Left lung (tissue), 10 donors: Measurements from ENCODE around the gene FAM20C. TPM values are rescaled to one million over a fixed set of nuclear protein-coding genes. Genes with fewer than 3 reads are reported as not detected.

Source experiments
- ATAC-seq: fragments of 200-7000 bp; cut with Tn5 transposase; one replicate; pipeline ENCODE4 v1.9.1; 2020; ENCODE audit warnings: moderate library complexity
- DNase-seq, 4 donors: peaks; one replicate each; pipeline ENCODE4 v3.0.0-alpha.2; 2013 to 2020
- H3K27ac ChIP-seq, 2 donors: fragments of 200-600 bp; sonication (generic) in 1 of 2; one replicate each; pipeline versions ENCODE4 v1.5.0 to v1.8.0; 2020 to 2021
- H3K27me3 ChIP-seq, 2 donors: fragments of 200-600 bp; sonication (generic) in 1 of 2; one replicate each; pipeline versions ENCODE4 v1.5.0 to v1.8.0; 2020 to 2021
- H3K36me3 ChIP-seq, 2 donors: fragments of 200-600 bp; sonication (generic) in 1 of 2; one replicate each; pipeline versions ENCODE4 v1.5.0 to v1.8.0; 2020 to 2021
- H3K4me1 ChIP-seq, 2 donors: fragments of 200-600 bp; one replicate each; pipeline ENCODE4 v1.8.0; 2021
- H3K4me3 ChIP-seq, 2 donors: fragments of 200-600 bp; sonication (generic) in 1 of 2; one replicate each; pipeline versions ENCODE4 v1.5.0 to v1.8.0; 2020 to 2021; ENCODE audit warnings: mild to moderate bottlenecking in 1 of 2
- H3K9me3 ChIP-seq, 2 donors: fragments of 200-600 bp; sonication (generic) in 1 of 2; one replicate each; pipeline versions ENCODE4 v1.5.0 to v1.8.0; 2020 to 2021
- CTCF ChIP-seq, 2 donors: fragments of 200-600 bp; sonication (generic) in 1 of 2; IDR thresholded peaks; one replicate each; pipeline versions ENCODE4 v1.5.0 to v1.8.0; 2021; ENCODE audit warnings: antibody characterized with exemption in 2 of 2
- intact Hi-C, 2 donors: fragments of 100-400 bp; cut with DNase I; formaldehyde crosslinking; loops; one replicate each; pipeline versions ENCODE4 v1.11.2 to v1.14.2; 2022
- polyA plus RNA-seq, 6 donors: library from polyadenylated mRNA; unstranded; fragments of 120-200 nt; gene quantifications; one replicate each; pipeline ENCODE4 v1.2.1, GENCODE V29; 2013; ENCODE audit not compliant: insufficient read length in 6 of 6
- total RNA-seq, 2 donors: library from RNA; stranded (reverse); fragmentation: NEBNext Ultra II Directional; extraction: Animal tissue kit (Norgen Biotek cat#: 25700); gene quantifications; one replicate each; pipeline ENCODE4 v1.2.1, GENCODE V29; 2021
- donor health status: DM: no; HTN: yes; CAD: no.
- donor health status: DM: no; HTN: no; CAD: no.

Gene FAM20C
- total and polyA plus RNA-seq, 8 donors, result 21.2 to 75.5 (median 31.8) TPM

DNA sequence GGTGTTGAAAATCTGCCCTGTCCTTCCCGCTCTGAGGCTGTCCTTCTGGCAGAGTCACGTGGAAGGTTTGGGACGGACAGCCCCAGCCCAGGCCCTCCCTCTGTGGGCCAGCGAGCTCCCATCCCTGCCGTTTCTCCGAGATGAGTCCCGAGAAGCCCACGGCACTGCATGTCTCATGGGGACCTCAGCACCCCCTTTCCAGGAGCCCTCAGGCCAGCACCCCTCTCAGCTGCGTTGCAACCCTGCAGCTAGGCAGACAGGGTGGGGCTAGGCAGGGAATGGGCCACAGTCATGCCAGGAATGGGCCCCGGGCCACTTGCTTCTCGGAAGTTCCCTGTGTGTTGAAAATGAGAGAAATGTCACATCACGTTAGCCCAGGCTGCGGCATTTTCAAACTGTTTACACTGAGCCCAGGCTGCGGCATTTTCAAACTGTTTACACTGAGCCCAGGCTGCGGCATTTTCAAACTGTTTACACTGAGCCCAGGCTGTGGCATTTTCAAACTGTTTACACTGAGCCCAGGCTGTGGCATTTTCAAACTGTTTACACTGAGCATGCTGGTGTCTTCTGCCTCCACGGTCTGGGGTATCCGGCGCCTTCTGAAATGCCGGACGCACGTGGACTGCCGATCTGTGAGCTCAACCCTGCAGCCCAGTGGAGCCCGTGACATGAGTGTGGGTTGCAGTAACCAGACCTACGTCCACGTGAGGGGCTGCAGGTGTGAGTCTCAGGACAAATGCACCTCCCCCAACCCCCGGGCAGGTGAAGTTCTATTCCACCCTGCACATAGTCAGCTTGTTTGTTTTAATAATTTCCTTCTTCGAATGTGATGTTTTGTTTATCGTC, 42.6 kb downstream of the FAM20C start:
- DNase-seq (peak in 3 of 4 donors; percentile 34 to 71 (median 48)), ATAC-seq (peak; percentile 79)
- no peak for TF ChIP-seq CTCF (IDR thresholded peaks at IDR 0.05)
- Histone ChIP-seq H3K27ac (peak overlapping the region; percentile 72 to 87), H3K4me1 (peaks cover 28 to 29% of the 10 kb centered on the region in 2 donors), H3K27me3 (no peaks in the 10 kb centered on the region), H3K36me3 (peaks cover 0 to 36% of the 10 kb centered on the region in 2 donors), H3K4me3 (no peak overlapping the region), H3K9me3 (no peaks in the 10 kb centered on the region)
- intact Hi-C loops, result no loop called here

GRCh38 chr7:235576-236395, 43.4 kb downstream of the FAM20C start:
- H3K9me3 ChIP-seq, result no peaks in the 10 kb centered on the region
- intact Hi-C loops, result no loop called here
- ATAC-seq (peak; percentile 36), DNase-seq (peak in 2 of 4 donors; percentile 26 to 54)
- H3K4me3 ChIP-seq, result no peak overlapping the region
- peaks cover 0 to 36% of the 10 kb centered on the region in 2 donors for H3K36me3 ChIP-seq
- H3K27me3 ChIP-seq, result no peaks in the 10 kb centered on the region
- H3K4me1 ChIP-seq, result peaks cover 28 to 29% of the 10 kb centered on the region in 2 donors
- H3K27ac ChIP-seq, result peak overlapping the region; percentile 72 to 87
- no peak for TF ChIP-seq CTCF (IDR thresholded peaks at IDR 0.05)

GRCh38 chr7:236967-237366, 44.6 kb downstream of the FAM20C start:
- H3K27me3 ChIP-seq, result no peaks in the 10 kb centered on the region
- no peak overlapping the region for H3K4me3 ChIP-seq
- H3K9me3 ChIP-seq, result no peaks in the 10 kb centered on the region
- H3K36me3 ChIP-seq, result peaks cover 0 to 32% of the 10 kb centered on the region in 2 donors
- no peak overlapping the region for H3K27ac ChIP-seq
- intact Hi-C loops, result no loop called here
- no peak for DNase-seq
- peaks cover 28 to 29% of the 10 kb centered on the region in 2 donors for H3K4me1 ChIP-seq
- TF ChIP-seq CTCF (IDR thresholded peaks at IDR 0.05), result no peak
- ATAC-seq, result no peak

DNA sequence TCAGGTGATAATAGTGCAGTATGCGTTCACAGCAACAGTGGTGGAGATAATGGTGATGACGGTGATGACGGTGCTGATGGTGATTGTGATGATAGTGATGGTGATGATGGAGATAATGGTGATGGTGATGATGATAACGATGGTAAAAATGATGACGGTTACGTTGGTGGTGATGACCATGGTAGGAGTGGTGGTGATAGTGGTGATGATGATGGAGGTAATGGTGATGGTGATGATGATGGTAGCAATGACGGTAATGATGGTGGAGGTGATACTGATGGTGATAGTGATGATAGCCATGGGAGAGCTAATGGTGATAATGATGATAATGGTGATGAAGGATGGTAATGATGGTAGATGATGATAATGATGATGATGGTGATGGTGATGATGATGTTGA, 45.0 kb downstream of the FAM20C start:
- H3K4me3 ChIP-seq, result no peak overlapping the region
- no peak for TF ChIP-seq CTCF (IDR thresholded peaks at IDR 0.05)
- H3K27ac ChIP-seq, result no peak overlapping the region
- intact Hi-C loops, result no loop called here
- no peaks in the 10 kb centered on the region for H3K9me3 ChIP-seq
- peaks cover 0 to 29% of the 10 kb centered on the region in 2 donors for H3K36me3 ChIP-seq
- DNase-seq, result no peak
- no peak for ATAC-seq
- no peaks in the 10 kb centered on the region for H3K27me3 ChIP-seq
- peaks cover 28 to 29% of the 10 kb centered on the region in 2 donors for H3K4me1 ChIP-seq
